DMS153 (cell line): ENCODE results near the gene SPARCL1.
"Not testable (repeated sequence)": the region's sequence is repeated elsewhere in the genome, so short reads cannot be mapped to it uniquely, and the experiment has no call there.

Experiments
- DNase-seq: peaks from one replicate; lab custom pipeline; 2025; lab: John Stamatoyannopoulos, UW

SPARCL1 gene

DNA sequence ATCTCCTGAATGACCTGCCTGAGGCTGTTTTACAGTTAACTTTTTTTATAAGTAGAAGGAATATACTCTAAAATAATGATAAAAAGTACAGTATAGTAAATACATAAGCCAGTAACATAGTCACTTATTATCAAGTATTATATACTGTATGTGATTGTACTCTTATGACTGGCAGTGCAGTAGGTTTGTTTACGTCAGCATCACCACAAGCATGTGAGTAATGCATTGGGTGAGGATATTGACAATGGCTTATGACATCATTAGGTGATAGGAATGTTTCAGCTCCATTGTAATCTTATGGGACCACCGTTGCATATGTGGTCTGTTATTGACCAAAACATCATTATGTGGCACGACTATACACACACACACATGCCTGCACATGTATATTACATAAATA, 86.3 kb downstream of the SPARCL1 start:
- no peak for DNase-seq

DNA sequence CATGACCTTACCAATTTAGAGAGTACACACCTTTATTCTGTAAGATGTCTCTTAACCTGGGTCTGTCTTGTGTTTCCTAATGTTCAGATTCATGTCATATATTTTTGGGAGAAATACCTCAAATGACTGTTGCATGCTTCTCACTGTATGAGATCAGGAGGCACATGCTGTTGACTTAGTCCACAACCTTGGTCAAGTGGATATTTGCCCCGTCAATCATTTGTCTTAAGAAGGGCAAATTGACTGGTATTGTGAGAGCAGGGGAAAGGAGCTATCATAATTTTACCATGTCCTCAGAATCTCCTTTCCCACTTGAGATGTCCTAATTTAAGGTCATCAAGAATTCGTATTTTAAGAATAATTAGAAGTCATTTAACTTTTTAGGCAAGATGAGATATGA, 95.8 kb downstream of the SPARCL1 start:
- DNase-seq: no peak

DNA sequence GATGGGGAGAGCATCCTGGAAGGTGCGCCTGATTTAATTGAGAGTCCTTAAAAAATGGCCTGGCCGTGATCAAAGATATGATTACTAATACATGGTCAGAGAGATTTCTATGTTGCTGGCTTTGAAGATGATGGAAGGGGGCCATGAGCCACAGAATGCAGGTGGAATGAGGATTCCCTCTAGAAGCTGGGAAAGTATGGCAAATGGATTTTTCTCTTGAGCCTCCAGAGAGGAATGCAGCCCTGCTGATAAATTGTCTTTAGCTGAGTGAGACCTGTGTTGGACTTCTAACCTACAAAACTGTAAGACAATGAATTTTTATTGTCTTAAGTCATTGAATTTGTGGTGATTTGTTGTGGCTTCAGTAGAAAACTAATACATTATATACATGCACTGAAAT, 99.1 kb downstream of the SPARCL1 start:
- DNase-seq: no peak

DNA sequence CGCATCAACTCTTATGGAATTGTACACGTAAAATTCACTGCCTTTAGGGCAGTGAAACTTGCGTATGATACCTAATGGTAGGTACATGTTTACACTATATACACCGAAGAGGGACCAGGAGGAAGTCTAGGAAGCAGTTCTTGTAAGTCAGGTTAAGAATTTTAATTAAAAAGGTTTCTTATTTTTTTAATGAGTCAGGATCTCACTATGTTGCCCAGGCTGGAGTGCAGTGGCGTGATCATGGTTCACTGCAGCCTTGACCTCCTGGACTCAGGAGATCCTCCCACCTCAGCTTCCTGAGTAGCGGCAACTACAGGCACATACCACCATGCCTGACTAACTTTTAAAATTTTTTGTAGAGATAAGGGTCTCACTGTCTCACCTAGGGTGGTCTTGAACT, 100.2 kb downstream of the SPARCL1 start:
- no peak for DNase-seq

DNA sequence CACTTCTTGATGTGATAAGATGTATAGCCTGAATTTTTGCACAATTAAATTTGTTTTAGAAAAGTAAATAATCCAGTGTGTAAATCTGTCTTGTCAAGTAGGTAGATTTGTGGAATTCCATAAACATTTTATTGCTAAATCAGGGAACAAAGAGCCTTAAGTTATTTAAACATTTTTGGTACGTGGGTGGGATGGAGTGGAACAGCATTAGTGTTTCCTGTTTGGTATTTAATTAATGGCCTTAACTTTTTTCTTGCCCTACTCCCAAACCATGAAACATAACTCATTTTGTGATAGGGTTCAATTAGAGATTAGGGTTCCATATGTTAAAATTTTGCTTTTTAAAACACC, 101.7 kb downstream of the SPARCL1 start:
- no peak for DNase-seq

DNA sequence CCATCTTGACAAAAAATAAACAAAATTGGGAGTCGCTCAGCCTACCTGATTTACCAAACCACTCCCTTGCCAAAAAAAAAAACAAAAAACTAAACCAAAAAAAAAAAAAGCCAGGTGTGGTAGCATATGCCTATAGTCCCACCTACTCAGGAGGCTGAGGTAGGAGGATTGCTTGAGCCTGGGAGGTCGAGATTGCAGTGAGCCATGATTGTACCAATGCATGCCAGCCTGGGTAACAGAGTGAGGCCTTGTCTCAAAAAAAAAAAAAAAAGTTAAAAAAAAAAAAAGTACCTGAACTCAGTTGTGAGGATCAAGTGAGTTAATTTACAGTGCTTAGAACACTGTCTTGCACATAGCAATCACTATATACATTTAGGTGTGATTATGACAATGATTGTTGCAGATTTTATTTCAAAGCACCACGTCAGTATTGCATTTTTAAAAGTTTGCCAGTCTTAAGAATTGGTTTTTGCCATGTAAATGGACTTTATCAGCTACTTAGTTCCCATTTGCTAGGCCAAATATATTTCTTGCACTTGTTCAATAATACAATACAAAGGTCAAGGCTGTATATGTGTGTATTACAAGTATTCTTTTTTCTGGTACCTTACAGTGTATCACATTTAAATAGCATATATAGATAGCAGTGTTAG, 102.2 kb downstream of the SPARCL1 start:
- DNase-seq: no peak

DNA sequence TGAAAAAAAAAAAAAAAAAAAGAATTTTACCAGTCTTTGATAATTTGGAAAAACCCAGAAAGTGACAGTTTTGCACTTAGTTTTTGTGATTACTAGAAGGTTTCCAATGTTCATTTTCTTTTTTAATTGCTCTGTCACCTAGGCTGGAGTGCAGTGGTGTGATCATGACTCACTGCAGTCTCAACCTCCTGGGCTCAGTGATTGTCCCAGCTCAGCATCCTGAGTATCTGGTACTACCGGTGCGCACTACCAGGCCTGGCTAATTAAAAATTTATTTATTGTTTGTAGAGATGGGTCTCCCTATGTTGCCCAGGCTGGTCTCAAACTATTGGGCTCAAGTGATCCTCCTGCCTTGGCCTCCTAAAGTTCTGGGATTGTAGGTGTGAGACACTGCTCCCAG, 103.5 kb downstream of the SPARCL1 start:
- DNase-seq: no peak

DNA sequence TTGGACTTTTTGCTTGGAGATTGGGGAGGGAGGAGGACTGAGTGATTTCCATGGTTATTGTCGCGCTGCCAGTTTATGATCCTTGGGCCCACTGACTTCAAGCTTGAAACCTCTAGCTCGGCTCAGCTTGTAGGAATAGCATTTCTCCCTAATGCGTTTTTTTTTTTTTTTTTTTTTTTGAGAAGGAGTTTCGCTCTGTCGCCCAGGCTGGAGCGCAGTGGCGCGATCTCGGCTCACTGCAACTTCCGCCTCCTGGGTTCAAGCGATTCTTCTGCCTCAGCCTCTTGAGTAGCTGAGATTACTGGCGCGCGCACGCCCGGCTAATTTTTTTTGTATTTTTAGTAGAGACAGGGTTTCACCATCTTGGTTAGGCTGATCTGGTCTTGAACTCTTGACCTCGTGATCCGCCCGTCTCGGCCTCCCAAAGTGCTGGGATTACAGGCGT, 105.1 kb downstream of the SPARCL1 start:
- not testable (repeated sequence) for DNase-seq
